ENCODE results near the gene DAAM2. TPM values are rescaled to one million over a fixed set of nuclear protein-coding genes. Genes with fewer than 3 reads are reported as not detected.
A peak's percentile ranks its signal among the peaks of the same experiment; 100 is the strongest.

DAAM2 gene
- total RNA-seq, 1 donor from 2014 or later = 31.8 TPM

DNA sequence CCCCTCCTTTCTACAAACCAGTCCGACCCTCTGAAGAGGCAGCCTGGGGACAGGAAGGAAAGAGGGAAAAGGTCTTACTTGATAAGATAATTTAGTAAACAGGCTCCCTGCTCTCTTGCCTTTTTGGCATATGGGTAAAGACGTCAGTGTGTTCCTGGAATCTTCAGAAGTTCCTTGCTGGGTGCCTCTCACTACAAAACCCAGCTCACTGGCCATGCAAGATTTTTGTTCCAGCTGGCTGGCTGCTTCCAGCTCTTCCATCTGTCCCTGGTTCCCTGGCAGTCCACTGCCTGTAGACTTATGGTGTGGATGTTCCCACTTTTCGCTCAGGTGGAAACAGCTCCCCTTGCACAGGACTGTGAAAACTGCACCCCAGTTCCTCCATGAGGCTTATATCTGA lies 84.7 kb downstream of the DAAM2 start:
- Histone ChIP-seq H3K9ac (ENCODE audit: low read depth in 1 of 3, low read length in 3 of 3) (no peak overlapping the region), H3K4me3 (ENCODE audit: low read length in 3 of 3) (no peak overlapping the region), H3K27me3 (ENCODE audit: control insufficient read depth in 3 of 3, insufficient read depth in 3 of 3, low read length in 3 of 3) (no peaks in the 10 kb centered on the region), H3K9me3 (ENCODE audit: control insufficient read depth in 3 of 3, low read length in 3 of 3) (no peaks in the 10 kb centered on the region), H3K27ac (ENCODE audit: low read depth, low read length) (no peak overlapping the region), H3K4me1 (ENCODE audit: control insufficient read depth in 3 of 3, insufficient read depth in 3 of 3, low read length in 3 of 3) (peaks cover 2 to 23% (median 10%) of the 10 kb centered on the region in 3 donors), H3K36me3 (ENCODE audit: control insufficient read depth in 3 of 3, insufficient read depth in 3 of 3, low read length in 3 of 3) (peaks cover 31 to 47% (median 37%) of the 10 kb centered on the region in 3 donors)

DNA sequence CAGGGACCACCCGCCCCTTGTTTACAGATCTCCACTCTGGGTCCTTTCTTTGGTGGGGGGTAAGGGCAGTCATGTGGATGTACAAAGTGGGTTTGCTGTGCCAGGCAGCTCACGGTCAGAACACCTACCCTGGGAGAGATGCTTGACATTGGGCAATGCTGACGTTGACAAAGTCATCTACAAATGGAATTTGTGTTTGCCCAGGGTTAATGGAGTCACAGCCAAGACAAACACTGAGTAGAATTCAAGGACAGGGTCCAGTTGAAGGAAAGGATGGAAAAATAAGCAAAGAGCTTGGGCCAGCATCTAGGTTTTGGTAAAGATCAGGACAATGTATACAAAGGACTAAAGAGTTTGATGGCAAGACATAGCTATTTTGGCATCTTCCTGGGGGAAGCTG lies 87.4 kb downstream of the DAAM2 start:
- Histone ChIP-seq H3K4me1 (ENCODE audit: control insufficient read depth in 3 of 3, insufficient read depth in 3 of 3, low read length in 3 of 3) (peaks cover 12 to 41% (median 26%) of the 10 kb centered on the region in 3 donors), H3K27me3 (ENCODE audit: control insufficient read depth in 3 of 3, insufficient read depth in 3 of 3, low read length in 3 of 3) (no peaks in the 10 kb centered on the region), H3K9ac (ENCODE audit: low read depth in 1 of 3, low read length in 3 of 3) (no peak overlapping the region), H3K36me3 (ENCODE audit: control insufficient read depth in 3 of 3, insufficient read depth in 3 of 3, low read length in 3 of 3) (peaks cover 22 to 28% (median 22%) of the 10 kb centered on the region in 3 donors), H3K27ac (ENCODE audit: low read depth, low read length) (no peak overlapping the region), H3K9me3 (ENCODE audit: control insufficient read depth in 3 of 3, low read length in 3 of 3) (no peaks in the 10 kb centered on the region), H3K4me3 (ENCODE audit: low read length in 3 of 3) (no peak overlapping the region)

DNA sequence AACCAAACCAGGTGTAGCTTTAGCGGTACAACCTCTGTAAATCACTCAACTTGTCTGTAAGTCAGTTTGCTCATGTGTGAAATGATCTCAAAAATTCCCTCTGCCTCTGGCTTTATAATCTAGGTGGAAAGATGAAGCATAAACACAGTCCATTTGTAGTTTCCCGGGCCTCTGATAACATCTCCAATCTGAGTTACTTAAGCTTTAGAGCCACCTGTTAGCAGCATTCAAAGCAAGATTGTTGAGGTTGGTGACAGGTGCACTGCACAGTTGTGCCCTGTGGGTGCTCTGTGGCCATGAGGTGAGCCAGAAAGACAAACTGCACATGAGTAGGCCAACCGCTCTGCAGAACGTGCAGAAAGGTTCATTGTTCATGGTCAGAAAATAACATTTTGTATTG lies 88.4 kb downstream of the DAAM2 start:
- Histone ChIP-seq H3K4me1 (ENCODE audit: control insufficient read depth in 3 of 3, insufficient read depth in 3 of 3, low read length in 3 of 3) (peaks cover 12 to 41% (median 26%) of the 10 kb centered on the region in 3 donors), H3K27ac (ENCODE audit: low read depth, low read length) (no peak overlapping the region), H3K36me3 (ENCODE audit: control insufficient read depth in 3 of 3, insufficient read depth in 3 of 3, low read length in 3 of 3) (peaks cover 14 to 21% (median 15%) of the 10 kb centered on the region in 3 donors), H3K9me3 (ENCODE audit: control insufficient read depth in 3 of 3, low read length in 3 of 3) (no peaks in the 10 kb centered on the region), H3K4me3 (ENCODE audit: low read length in 3 of 3) (no peak overlapping the region), H3K27me3 (ENCODE audit: control insufficient read depth in 3 of 3, insufficient read depth in 3 of 3, low read length in 3 of 3) (no peaks in the 10 kb centered on the region), H3K9ac (ENCODE audit: low read depth in 1 of 3, low read length in 3 of 3) (no peak overlapping the region)

DNA sequence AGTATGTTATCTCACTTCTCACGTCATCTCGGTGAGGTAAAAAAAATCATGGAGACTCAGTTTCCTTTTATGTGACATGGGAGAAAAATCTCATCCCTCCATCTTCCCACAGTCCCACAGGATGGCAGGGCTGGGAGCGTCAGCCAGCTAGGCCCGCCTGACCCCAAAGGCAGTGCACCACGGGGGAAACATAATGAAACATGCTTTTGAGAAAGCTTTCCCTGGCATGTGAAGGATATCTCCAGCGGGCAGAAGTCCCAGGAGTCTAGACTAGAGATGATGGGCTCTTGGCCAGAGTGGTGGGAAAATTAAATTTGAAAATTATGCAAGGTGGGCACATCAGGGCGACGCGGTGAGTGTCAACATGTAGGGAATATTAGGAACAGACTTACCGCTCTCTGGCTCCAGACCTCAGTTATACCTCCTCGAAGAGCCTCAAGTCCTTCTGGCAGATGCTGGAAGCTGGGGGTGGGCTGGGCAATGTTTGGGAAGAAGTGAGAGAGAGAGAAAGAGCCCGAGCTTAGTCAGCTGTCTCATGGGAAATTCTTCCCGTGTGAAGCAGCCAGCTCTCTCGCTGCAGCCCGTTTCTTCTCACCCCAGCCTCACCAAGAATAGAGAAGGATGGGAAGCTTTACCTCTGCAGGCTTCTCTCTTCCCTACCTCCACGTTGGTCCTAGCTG lies 89.8 kb downstream of the DAAM2 start:
- H3K9ac ChIP-seq (ENCODE audit: low read depth in 1 of 3, low read length in 3 of 3) = peak overlapping the region; percentile 6 to 40 (median 28)
- no peak overlapping the region for H3K4me3 ChIP-seq (ENCODE audit: low read length in 3 of 3)
- no peaks in the 10 kb centered on the region for H3K9me3 ChIP-seq (ENCODE audit: control insufficient read depth in 3 of 3, low read length in 3 of 3)
- peaks cover 12 to 52% (median 34%) of the 10 kb centered on the region in 3 donors for H3K4me1 ChIP-seq (ENCODE audit: control insufficient read depth in 3 of 3, insufficient read depth in 3 of 3, low read length in 3 of 3)
- H3K27me3 ChIP-seq (ENCODE audit: control insufficient read depth in 3 of 3, insufficient read depth in 3 of 3, low read length in 3 of 3) = no peaks in the 10 kb centered on the region
- peaks cover 10 to 11% (median 11%) of the 10 kb centered on the region in 3 donors for H3K36me3 ChIP-seq (ENCODE audit: control insufficient read depth in 3 of 3, insufficient read depth in 3 of 3, low read length in 3 of 3)
- H3K27ac ChIP-seq (ENCODE audit: low read depth, low read length) = peak overlapping the region; percentile 55

DNA sequence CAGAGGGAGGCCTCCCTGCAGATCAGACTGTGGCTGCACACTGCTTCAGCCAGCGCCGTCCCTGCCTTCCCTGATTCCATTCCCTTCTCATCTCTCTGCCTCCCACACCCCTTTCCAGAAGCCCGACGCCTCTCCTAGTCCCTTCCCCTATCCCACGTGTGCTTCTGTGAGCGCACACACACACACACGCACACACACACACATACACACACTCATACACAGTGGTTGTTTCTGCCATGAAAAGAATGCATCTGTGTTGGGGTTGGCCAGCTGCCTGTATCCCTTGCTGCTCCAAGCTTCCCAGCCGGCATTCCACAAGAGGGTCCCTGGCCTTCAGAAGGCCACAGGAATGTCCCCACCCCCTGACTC lies 90.3 kb downstream of the DAAM2 start:
- no peak overlapping the region for H3K4me3 ChIP-seq (ENCODE audit: low read length in 3 of 3)
- peak overlapping the region; percentile 55 for H3K27ac ChIP-seq (ENCODE audit: low read depth, low read length)
- H3K27me3 ChIP-seq (ENCODE audit: control insufficient read depth in 3 of 3, insufficient read depth in 3 of 3, low read length in 3 of 3) = no peaks in the 10 kb centered on the region
- peaks cover 17 to 57% (median 39%) of the 10 kb centered on the region in 3 donors for H3K4me1 ChIP-seq (ENCODE audit: control insufficient read depth in 3 of 3, insufficient read depth in 3 of 3, low read length in 3 of 3)
- H3K36me3 ChIP-seq (ENCODE audit: control insufficient read depth in 3 of 3, insufficient read depth in 3 of 3, low read length in 3 of 3) = peaks cover 9 to 11% (median 10%) of the 10 kb centered on the region in 3 donors
- H3K9ac ChIP-seq (ENCODE audit: low read depth in 1 of 3, low read length in 3 of 3) = peak overlapping the region; percentile 6 to 40 (median 28)
- no peaks in the 10 kb centered on the region for H3K9me3 ChIP-seq (ENCODE audit: control insufficient read depth in 3 of 3, low read length in 3 of 3)

DNA sequence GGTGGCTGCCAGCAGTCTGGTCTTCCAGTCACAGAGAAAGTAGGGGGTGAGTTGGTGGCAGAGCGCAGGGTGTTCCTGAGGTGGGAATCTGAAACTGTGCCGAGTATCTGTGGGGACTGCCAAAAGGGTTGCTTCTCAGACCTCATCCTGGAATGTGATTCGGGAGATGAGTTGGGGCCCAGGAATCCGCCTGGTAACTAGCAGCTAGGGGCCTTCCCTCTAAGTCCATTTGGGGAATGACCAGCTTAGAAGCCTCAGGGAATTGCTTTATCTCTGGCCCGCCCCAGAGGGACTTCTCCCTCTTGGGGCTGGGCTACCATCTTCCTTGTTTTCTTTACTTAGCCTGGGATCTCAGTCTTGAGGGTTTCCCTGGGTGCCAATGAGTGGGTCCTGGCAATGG lies 92.5 kb downstream of the DAAM2 start:
- Histone ChIP-seq H3K27ac (ENCODE audit: low read depth, low read length) (no peak overlapping the region), H3K4me1 (ENCODE audit: control insufficient read depth in 3 of 3, insufficient read depth in 3 of 3, low read length in 3 of 3) (peaks cover 25 to 69% (median 48%) of the 10 kb centered on the region in 3 donors), H3K27me3 (ENCODE audit: control insufficient read depth in 3 of 3, insufficient read depth in 3 of 3, low read length in 3 of 3) (no peaks in the 10 kb centered on the region), H3K4me3 (ENCODE audit: low read length in 3 of 3) (no peak overlapping the region), H3K9ac (ENCODE audit: low read depth in 1 of 3, low read length in 3 of 3) (no peak overlapping the region), H3K9me3 (ENCODE audit: control insufficient read depth in 3 of 3, low read length in 3 of 3) (no peaks in the 10 kb centered on the region), H3K36me3 (ENCODE audit: control insufficient read depth in 3 of 3, insufficient read depth in 3 of 3, low read length in 3 of 3) (no peaks in the 10 kb centered on the region)

DNA sequence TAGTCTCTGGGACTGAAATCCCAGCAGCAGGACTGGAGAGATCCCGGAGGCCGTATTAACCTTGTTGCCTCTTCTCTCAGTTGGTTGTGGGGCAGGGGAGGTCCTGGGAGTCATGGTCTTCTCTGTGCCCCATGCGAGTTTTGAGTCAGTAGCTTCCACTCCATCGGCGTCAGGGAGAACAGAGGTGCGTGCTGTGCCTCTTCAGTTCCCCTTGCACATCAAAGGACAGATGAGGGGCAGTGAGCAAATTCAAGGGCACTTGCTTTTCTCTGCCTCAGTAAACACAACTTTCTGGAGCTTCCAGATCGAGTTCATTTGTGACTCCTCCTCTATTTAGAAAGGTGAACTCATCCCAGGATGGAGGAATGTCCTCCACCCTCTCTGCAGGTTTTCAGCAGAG lies 93.5 kb downstream of the DAAM2 start:
- Histone ChIP-seq H3K27ac (ENCODE audit: low read depth, low read length) (no peak overlapping the region), H3K9me3 (ENCODE audit: control insufficient read depth in 3 of 3, low read length in 3 of 3) (no peaks in the 10 kb centered on the region), H3K36me3 (ENCODE audit: control insufficient read depth in 3 of 3, insufficient read depth in 3 of 3, low read length in 3 of 3) (no peaks in the 10 kb centered on the region), H3K27me3 (ENCODE audit: control insufficient read depth in 3 of 3, insufficient read depth in 3 of 3, low read length in 3 of 3) (no peaks in the 10 kb centered on the region), H3K4me1 (ENCODE audit: control insufficient read depth in 3 of 3, insufficient read depth in 3 of 3, low read length in 3 of 3) (peaks cover 25 to 59% (median 44%) of the 10 kb centered on the region in 3 donors), H3K4me3 (ENCODE audit: low read length in 3 of 3) (no peak overlapping the region), H3K9ac (ENCODE audit: low read depth in 1 of 3, low read length in 3 of 3) (no peak overlapping the region)

DNA sequence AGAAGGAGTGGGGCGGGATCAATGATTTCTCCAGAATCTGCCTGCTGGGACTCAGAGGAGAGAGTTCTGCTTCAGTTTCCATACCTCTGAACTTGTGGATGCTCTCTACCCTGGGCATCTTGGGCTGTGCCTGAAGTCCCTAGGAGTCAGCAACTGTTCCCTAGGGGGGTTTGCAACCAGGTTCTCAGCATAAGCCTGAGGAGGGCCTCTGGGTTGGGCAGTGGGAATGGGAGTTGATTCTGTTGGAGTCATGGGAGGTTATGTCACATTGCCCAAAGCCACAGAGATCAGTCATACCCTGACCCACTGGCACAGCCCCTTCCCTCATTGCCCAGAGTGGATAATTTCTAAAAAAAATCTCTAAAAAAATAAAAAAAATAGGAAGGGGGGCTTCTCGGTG lies 94.7 kb downstream of the DAAM2 start:
- H3K9ac ChIP-seq (ENCODE audit: low read depth in 1 of 3, low read length in 3 of 3) = no peak overlapping the region
- peaks cover 23 to 50% (median 41%) of the 10 kb centered on the region in 3 donors for H3K4me1 ChIP-seq (ENCODE audit: control insufficient read depth in 3 of 3, insufficient read depth in 3 of 3, low read length in 3 of 3)
- H3K36me3 ChIP-seq (ENCODE audit: control insufficient read depth in 3 of 3, insufficient read depth in 3 of 3, low read length in 3 of 3) = peaks cover 0 to 8% (median under 1%) of the 10 kb centered on the region in 3 donors
- no peak overlapping the region for H3K4me3 ChIP-seq (ENCODE audit: low read length in 3 of 3)
- H3K9me3 ChIP-seq (ENCODE audit: control insufficient read depth in 3 of 3, low read length in 3 of 3) = no peaks in the 10 kb centered on the region
- no peaks in the 10 kb centered on the region for H3K27me3 ChIP-seq (ENCODE audit: control insufficient read depth in 3 of 3, insufficient read depth in 3 of 3, low read length in 3 of 3)
- peak overlapping the region; percentile 65 for H3K27ac ChIP-seq (ENCODE audit: low read depth, low read length)

DNA sequence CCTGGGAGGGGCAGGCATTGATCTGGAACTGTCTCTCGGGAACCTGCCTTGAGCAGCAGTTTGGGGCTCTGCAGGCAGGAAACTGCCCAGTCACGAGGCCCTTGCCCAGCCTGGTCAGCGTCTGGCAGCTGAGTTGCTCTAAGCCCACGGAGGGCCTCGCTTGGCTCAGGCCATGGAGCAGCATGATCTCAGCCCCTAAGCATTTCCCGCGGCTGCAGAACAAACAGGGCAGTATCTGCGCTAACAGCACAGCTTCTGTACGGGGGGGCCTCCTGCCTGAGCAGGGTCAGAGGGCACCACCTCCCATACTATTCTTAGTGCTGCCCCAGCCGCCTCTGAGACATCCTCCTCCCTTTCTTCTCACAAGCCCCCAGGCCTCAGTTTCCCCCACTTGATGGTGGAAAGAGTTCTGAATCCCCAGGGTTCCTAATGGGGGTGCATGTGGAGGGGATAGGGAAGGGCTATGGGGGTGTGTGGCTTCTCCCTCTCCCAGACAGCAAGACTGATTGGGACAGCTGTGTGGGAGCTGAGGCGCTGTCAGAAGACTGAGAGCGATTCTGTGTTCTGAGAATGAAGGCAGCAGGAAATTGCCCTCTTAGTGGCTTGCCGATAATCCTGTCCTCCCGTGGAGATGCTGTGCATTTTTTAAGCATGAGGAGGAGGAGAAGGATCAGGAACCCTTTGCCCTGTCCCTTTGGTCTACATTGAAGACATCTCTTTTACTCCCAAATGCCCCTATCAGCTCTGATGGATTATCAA lies 95.7 kb downstream of the DAAM2 start:
- H3K4me3 ChIP-seq (ENCODE audit: low read length in 3 of 3) = peak overlapping the region in 1 of 3 donors; percentile 22
- peaks cover 14 to 40% (median 31%) of the 10 kb centered on the region in 3 donors for H3K4me1 ChIP-seq (ENCODE audit: control insufficient read depth in 3 of 3, insufficient read depth in 3 of 3, low read length in 3 of 3)
- H3K9ac ChIP-seq (ENCODE audit: low read depth in 1 of 3, low read length in 3 of 3) = peak overlapping the region in 2 of 3 donors; percentile 28 to 45
- H3K9me3 ChIP-seq (ENCODE audit: control insufficient read depth in 3 of 3, low read length in 3 of 3) = no peaks in the 10 kb centered on the region
- peak overlapping the region; percentile 65 for H3K27ac ChIP-seq (ENCODE audit: low read depth, low read length)
- H3K36me3 ChIP-seq (ENCODE audit: control insufficient read depth in 3 of 3, insufficient read depth in 3 of 3, low read length in 3 of 3) = peaks cover 0 to 12% (median 5%) of the 10 kb centered on the region in 3 donors
- no peaks in the 10 kb centered on the region for H3K27me3 ChIP-seq (ENCODE audit: control insufficient read depth in 3 of 3, insufficient read depth in 3 of 3, low read length in 3 of 3)

DNA sequence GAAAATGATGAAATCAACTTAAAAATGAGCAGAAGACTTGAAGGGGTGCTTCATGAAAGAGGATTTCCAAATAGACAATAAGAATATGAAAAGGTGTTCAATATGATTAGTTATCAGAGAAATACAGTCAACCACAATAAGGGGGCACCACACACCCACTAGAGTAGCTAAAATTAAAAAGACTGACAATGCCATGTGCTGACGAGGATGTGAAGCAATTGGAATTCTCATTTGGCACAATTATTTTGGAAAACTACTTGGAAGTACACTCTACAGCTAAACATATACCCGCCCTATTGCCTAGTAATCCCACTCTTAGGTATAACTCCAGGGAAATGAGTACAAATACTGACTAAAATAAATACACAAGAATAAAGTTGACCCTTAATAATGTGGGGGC lies 97.1 kb downstream of the DAAM2 start:
- Histone ChIP-seq H3K27ac (ENCODE audit: low read depth, low read length) (no peak overlapping the region), H3K4me1 (ENCODE audit: control insufficient read depth in 3 of 3, insufficient read depth in 3 of 3, low read length in 3 of 3) (peaks cover 14 to 32% (median 26%) of the 10 kb centered on the region in 3 donors), H3K27me3 (ENCODE audit: control insufficient read depth in 3 of 3, insufficient read depth in 3 of 3, low read length in 3 of 3) (no peaks in the 10 kb centered on the region), H3K4me3 (ENCODE audit: low read length in 3 of 3) (no peak overlapping the region), H3K9me3 (ENCODE audit: control insufficient read depth in 3 of 3, low read length in 3 of 3) (no peaks in the 10 kb centered on the region), H3K9ac (ENCODE audit: low read depth in 1 of 3, low read length in 3 of 3) (no peak overlapping the region), H3K36me3 (ENCODE audit: control insufficient read depth in 3 of 3, insufficient read depth in 3 of 3, low read length in 3 of 3) (peaks cover 0 to 12% (median 5%) of the 10 kb centered on the region in 3 donors)
